Aorta (tissue), 5 donors: ENCODE measurements around the gene CSF3R. TPM values are rescaled to one million over a fixed set of nuclear protein-coding genes. Genes with fewer than 3 reads are reported as not detected.

ENCODE experiments used
- ATAC-seq: fragments of 200-7000 bp; cut with Tn5 transposase; one replicate; pipeline ENCODE4 v1.9.1; 2022; ENCODE audit warnings: moderate library complexity; ENCODE audit not compliant: low FRiP score
- DNase-seq, 2 donors: peaks; one replicate each; pipeline ENCODE4 v3.0.0-alpha.2; 2020
- H3K27ac ChIP-seq, 2 donors: one replicate each; pipeline ENCODE4 v1.5.1; 2013; ENCODE audit warnings: low read length in 2 of 2, mild to moderate bottlenecking in 2 of 2, moderate library complexity in 2 of 2, control low read depth in 1 of 2, inconsistent platforms in 1 of 2, low read depth in 1 of 2
- H3K27me3 ChIP-seq, 2 donors: one replicate each; pipeline ENCODE4 v1.6.1; 2013; ENCODE audit warnings: control low read depth in 1 of 2, low read length in 1 of 2, mild to moderate bottlenecking in 1 of 2, moderate library complexity in 1 of 2; ENCODE audit not compliant: insufficient read depth in 2 of 2, control insufficient read depth in 1 of 2
- H3K36me3 ChIP-seq, 2 donors: one replicate each; pipeline ENCODE4 v1.6.1; 2013; ENCODE audit warnings: control low read depth in 1 of 2, low read length in 1 of 2, mild to moderate bottlenecking in 1 of 2; ENCODE audit not compliant: insufficient read depth in 2 of 2, control insufficient read depth in 1 of 2
- H3K4me1 ChIP-seq, 2 donors: one replicate each; pipeline ENCODE4 v1.6.1; 2013; ENCODE audit warnings: low read length in 2 of 2, control low read depth in 1 of 2, mild to moderate bottlenecking in 1 of 2, moderate library complexity in 1 of 2; ENCODE audit not compliant: insufficient read depth in 2 of 2, control insufficient read depth in 1 of 2
- H3K4me3 ChIP-seq, 2 donors: one replicate each; pipeline ENCODE4 v1.5.1; 2013; ENCODE audit warnings: low read length in 2 of 2, control low read depth in 1 of 2, mild to moderate bottlenecking in 1 of 2
- H3K9me3 ChIP-seq: one replicate; pipeline ENCODE4 v1.6.1; 2013; ENCODE audit warnings: mild to moderate bottlenecking, low read length; ENCODE audit not compliant: control insufficient read depth
- WGBS, 2 donors: extraction: QIAGEN DNeasy Blood & Tissue Kit; methylation state at CpG; one replicate each; pipeline ENCODE4 v1.1.7; 2013; 5-methylcytosine and 5-hydroxymethylcytosine counted together
- intact Hi-C, 2 donors: fragments of 100-400 bp; cut with DNase I; formaldehyde crosslinking; loops; one replicate each; pipeline versions ENCODE4 v1.14.2 to v1.15.0; 2022
- polyA plus RNA-seq, 2 donors: library from polyadenylated mRNA; stranded (reverse); fragments of 200-250 nt; gene quantifications; one replicate each; pipeline ENCODE4 v1.2.3, GENCODE V29; 2013
- total RNA-seq, 2 donors: library from RNA; stranded (reverse); fragmentation: NEBNext Ultra II Directional; extraction: Animal tissue kit (Norgen Biotek cat#: 25700); gene quantifications; one replicate each; pipeline ENCODE4 v1.2.1, GENCODE V29; 2021
- donor health status: healthy with polysubstance abuse.
- donor health status: Bipolar disorder and iron deficiency.
- donor health status: DM: no; HTN: no; CAD: no.
- donor health status: DM: no; HTN: no; CAD: no.
- donor health status: DM: yes; HTN: yes; CAD: no.

The CSF3R gene
- total and polyA plus RNA-seq, 4 donors = 2.1 to 34.7 (median 16.2) TPM

DNA sequence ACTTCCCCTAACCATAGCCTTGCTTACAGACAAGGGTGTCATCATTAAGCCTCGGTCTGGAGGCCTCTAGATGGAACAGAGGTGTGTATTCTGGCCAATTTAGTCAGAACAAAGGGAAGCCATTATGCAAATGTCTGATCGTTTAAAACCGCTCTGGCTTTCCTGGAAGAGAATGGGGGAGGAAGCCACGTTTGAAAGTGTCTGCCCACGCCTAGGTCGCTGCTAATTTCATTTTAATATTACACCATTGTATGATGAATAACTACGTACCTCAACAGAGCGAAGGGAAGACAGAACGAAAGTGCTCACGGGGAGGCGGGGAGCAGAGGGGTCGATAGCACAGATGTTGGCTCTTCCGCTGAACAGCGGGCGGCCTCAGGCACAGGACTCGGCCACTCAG, 41.1 kb upstream of the CSF3R start:
- Histone ChIP-seq H3K27ac (no peak overlapping the region), H3K4me1 (no peaks in the 10 kb centered on the region), H3K9me3 (no peaks in the 10 kb centered on the region), H3K4me3 (no peak overlapping the region), H3K27me3 (no peaks in the 10 kb centered on the region), H3K36me3 (no peaks in the 10 kb centered on the region)
- DNase-seq = no peak
- WGBS, 2 donors = 66 to 67% methylated on average over 16 of the region's 16 CpGs
- intact Hi-C loops = no loop called here
- no peak for ATAC-seq

DNA sequence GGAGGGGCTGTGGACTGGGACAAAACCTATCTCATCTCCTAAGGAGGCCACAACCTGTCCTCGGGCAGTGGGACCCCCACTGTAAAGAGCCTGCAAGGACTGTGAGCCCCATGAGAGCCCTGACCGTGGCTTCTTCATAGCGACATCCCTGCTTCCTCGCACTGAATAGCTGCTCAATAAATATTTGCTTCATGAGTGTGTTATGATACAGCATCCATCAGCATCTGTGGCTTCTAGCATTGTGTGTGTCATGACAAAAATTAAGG, 40.5 kb upstream of the CSF3R start:
- Histone ChIP-seq H3K9me3 (no peaks in the 10 kb centered on the region), H3K4me3 (no peak overlapping the region), H3K27ac (no peak overlapping the region), H3K27me3 (no peaks in the 10 kb centered on the region), H3K36me3 (no peaks in the 10 kb centered on the region), H3K4me1 (no peaks in the 10 kb centered on the region)
- intact Hi-C loops = no loop called here
- no peak for ATAC-seq
- WGBS, 2 donors = 81 to 91% methylated on average over 4 of the region's 4 CpGs
- no peak for DNase-seq

DNA sequence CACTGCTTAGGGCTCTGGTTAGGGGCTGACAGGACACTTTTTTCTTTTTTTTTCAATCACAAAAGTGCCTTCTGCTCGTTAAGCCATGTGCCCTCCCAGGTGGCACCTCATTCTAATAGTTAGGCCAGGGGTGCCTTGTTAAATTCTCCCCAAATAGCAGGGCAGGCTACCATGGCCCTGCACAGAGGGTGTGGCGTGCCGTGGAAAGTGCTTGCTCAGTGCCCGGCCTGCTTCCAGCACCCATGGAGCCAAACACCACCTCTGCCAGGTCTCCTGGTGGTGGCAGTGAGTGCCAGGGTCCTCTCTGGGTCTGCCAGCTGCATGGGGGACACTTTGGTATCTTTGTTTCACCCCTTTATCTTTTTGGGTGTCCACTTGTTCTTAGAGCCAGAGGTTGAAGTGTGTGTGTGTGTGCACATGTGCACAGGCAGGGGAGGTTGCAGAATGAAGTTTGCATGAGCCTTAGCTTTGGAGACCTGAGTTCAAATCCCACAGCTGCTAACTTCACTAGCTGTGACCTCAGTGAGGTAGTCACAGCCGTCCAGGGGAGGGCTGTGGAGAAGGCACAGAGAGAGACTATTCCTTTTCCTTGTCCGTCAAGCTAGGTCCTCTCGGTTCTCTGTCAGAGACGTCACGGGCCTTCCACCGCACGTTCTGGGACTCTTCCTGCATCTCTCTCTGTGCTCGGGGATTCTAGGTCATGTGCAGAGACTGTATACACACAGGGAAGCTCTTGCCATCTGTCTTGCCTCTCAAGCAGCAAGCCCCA, 39.9 kb upstream of the CSF3R start:
- no peaks in the 10 kb centered on the region for H3K27me3 ChIP-seq
- WGBS, 2 donors = 77 to 83% methylated on average over 12 of the region's 12 CpGs
- no peak overlapping the region for H3K27ac ChIP-seq
- DNase-seq = no peak
- no peak for ATAC-seq
- H3K9me3 ChIP-seq = no peaks in the 10 kb centered on the region
- no peaks in the 10 kb centered on the region for H3K4me1 ChIP-seq
- intact Hi-C loops = no loop called here
- H3K36me3 ChIP-seq = no peaks in the 10 kb centered on the region
- no peak overlapping the region for H3K4me3 ChIP-seq

DNA sequence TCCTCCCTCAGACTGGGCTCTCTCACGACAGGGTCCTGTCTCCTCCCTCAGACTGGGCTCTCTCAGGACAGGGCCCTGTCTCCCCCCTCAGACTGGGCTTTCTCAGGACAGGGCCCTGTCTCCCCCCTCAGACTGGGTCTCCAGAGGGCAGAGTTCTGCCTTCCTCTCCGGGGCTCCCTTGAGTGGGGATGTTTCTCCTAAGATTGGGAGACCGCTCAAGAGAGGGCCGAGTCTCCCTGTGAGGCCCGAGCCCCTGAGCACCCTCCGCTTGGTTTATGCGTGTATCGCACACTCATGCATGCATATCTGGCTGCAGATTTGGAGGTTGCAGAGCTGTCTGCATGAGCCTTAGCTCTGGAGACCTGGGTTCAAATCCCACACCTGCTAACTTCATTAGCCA, 39.3 kb upstream of the CSF3R start:
- Histone ChIP-seq H3K4me3 (no peak overlapping the region), H3K27ac (no peak overlapping the region), H3K9me3 (no peaks in the 10 kb centered on the region), H3K4me1 (no peaks in the 10 kb centered on the region), H3K36me3 (no peaks in the 10 kb centered on the region), H3K27me3 (no peaks in the 10 kb centered on the region)
- WGBS, 2 donors = 88% methylated on average over 8 of the region's 8 CpGs
- intact Hi-C loops = no loop called here
- DNase-seq (no peak), ATAC-seq (no peak)

GRCh38 chr1:36520771-36521420, 38.2 kb upstream of the CSF3R start:
- DNase-seq = no peak
- 73 to 77% methylated on average over 12 of the region's 12 CpGs for WGBS, 2 donors
- intact Hi-C loops = no loop called here
- H3K4me1 ChIP-seq = no peaks in the 10 kb centered on the region
- no peaks in the 10 kb centered on the region for H3K36me3 ChIP-seq
- H3K27ac ChIP-seq = no peak overlapping the region
- no peak overlapping the region for H3K4me3 ChIP-seq
- no peak for ATAC-seq
- H3K27me3 ChIP-seq = no peaks in the 10 kb centered on the region
- no peaks in the 10 kb centered on the region for H3K9me3 ChIP-seq

DNA sequence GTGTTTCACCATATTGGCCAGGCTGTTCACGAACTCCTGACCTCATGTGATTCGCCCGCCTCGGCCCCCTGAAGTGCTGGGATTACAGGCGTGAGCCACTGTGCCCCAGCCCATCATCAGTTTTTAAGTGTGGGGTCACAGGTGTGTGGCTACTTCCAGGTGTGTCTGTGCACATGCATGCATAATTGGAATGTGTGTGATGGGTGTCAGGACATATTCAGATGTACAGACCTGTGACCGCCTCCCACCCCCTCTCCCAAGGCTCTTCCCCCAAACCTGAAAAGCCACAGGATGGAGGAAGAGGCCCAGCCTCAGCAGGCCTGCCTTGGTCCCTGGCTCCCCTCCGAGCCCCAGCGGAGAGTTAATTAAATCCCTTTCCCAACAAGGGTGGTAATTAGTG, 37.3 kb upstream of the CSF3R start:
- Histone ChIP-seq H3K27me3 (no peaks in the 10 kb centered on the region), H3K4me1 (no peaks in the 10 kb centered on the region), H3K4me3 (no peak overlapping the region), H3K36me3 (no peaks in the 10 kb centered on the region), H3K27ac (no peak overlapping the region), H3K9me3 (no peaks in the 10 kb centered on the region)
- DNase-seq (no peak), ATAC-seq (no peak)
- intact Hi-C loops = no loop called here
- WGBS, 2 donors = 80 to 85% methylated on average over 8 of the region's 8 CpGs

DNA sequence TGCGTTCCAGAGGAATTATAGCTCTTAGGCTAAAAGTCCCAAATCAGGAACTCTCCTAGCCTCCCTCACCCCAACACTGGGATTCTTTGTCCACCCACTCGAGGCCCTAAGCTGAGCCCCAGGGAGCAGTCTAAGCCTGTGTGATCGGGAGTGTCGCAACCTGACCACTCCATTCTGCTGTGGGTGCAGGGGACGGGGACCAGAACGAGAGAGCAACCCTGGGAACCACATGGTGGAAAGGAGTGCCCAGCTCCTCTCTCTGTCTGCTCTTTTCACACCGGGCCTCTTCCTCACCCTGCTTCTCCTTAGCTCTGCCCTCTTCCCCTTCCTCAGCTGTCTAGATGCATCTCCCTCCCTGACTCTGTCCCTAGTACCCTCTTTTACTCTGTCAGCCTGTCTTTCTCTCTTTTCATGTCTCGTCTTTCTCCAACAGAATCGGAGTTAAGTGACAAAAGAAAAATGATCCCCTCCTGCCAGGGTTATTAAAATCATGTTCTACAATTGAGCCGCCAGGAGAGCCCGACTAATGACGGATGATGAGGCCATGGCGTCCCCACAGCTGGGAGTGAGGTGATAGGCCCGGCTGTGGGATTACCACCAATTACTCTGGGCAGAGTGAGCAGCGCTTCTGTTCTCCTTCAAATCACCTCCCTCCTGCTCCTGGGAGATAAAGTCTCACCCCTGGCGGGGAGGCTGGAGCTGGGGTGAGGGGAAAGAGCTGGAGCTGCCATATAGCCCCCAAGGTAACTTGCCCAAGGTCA, 34.5 kb upstream of the CSF3R start:
- Histone ChIP-seq H3K36me3 (no peaks in the 10 kb centered on the region), H3K27me3 (no peaks in the 10 kb centered on the region), H3K9me3 (no peaks in the 10 kb centered on the region), H3K4me1 (no peaks in the 10 kb centered on the region), H3K27ac (no peak overlapping the region), H3K4me3 (no peak overlapping the region)
- WGBS, 2 donors = 57 to 58% methylated on average over 16 of the region's 16 CpGs
- DNase-seq (no peak), ATAC-seq (no peak)
- intact Hi-C loops = no loop called here

- Histone ChIP-seq H3K27ac (no peak overlapping the region), H3K27me3 (no peaks in the 10 kb centered on the region), H3K4me1 (no peaks in the 10 kb centered on the region), H3K36me3 (no peaks in the 10 kb centered on the region), H3K4me3 (no peak overlapping the region), H3K9me3 (no peaks in the 10 kb centered on the region)
- 55 to 56% methylated on average over 10 of the region's 10 CpGs for WGBS, 2 donors
- DNase-seq = peak in 1 of 2 donors; percentile 59
- no peak for ATAC-seq
- intact Hi-C loops = no loop called here
Measured at GRCh38 chr1:36516372-36517010, 33.8 kb upstream of the CSF3R start.
